HG02852 (cell line): ENCODE measurements around the gene USP25.
"Not testable (repeated sequence)": the region's sequence is repeated elsewhere in the genome, so short reads cannot be mapped to it uniquely, and the experiment has no call there.

Experiments used
- ATAC-seq: cut with Tn5 transposase; IDR thresholded peaks from one replicate; pipeline ENCODE4 v1.9.1; 2021; ENCODE audit warnings: mild to moderate bottlenecking, moderate library complexity; ENCODE audit not compliant: unreplicated experiment

The USP25 gene

GRCh38 chr21:15732290-15732995, 2.7 kb downstream of the USP25 start:
- ATAC-seq, result peak; percentile 48

DNA sequence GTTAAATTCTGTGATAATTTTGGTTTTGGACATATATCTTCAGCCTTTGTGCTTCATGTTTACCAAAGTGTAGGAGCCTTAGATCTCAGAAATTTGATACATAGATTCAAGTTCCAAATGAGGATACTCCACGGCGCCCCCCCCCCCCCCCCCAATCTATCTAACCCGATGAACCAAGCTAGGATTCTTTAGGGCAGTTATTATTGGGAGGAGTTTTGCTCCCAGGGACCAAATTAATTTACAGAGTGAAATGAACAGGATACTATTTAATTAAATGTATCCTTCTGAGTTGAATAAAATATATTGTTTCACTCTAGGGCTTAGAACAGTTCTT, 3.2 kb downstream of the USP25 start:
- no peak for ATAC-seq

GRCh38 chr21:15735409-15735808, 5.6 kb downstream of the USP25 start:
- ATAC-seq, result no peak

DNA sequence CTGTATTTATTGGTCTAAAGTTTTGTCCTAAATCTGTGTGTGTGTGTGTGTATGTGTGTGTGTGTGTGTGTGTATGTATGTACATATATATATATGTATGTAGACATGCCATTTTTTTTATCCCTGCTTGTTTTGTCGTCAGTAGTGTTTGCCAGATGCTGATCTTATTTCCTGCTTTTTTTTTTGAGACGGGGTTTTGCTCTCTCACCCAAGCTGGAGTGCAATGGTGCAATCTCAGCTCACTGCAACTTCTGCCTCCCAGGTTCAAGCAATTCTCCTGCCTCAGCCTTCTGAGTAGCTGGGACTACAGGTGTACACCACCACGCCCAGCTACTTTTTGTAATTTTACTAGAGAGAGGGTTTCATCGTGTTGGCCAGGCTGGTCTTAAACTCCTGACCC, 6.1 kb downstream of the USP25 start:
- not testable (repeated sequence) for ATAC-seq

GRCh38 chr21:15738779-15739178, 9.0 kb downstream of the USP25 start:
- not testable (repeated sequence) for ATAC-seq

DNA sequence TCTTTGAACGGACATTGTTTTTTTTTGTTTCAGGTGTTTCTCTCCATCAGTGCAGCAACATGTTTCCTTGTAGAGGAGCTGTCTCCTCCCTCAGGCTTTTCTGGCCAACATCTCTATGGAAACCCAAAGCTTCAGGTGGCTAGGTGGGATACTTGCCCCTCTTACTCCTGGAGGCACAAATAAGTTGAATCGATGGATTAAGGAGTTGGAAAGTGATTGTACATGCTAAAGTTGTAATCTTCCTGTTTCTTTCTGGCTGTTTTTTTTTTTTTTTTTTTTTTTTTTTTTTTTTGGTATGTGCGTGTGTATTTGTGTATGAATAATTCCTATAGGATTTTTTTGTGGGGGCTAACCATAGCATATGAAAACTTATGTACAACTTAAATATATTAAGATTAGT, 10.6 kb downstream of the USP25 start:
- no peak for ATAC-seq

DNA sequence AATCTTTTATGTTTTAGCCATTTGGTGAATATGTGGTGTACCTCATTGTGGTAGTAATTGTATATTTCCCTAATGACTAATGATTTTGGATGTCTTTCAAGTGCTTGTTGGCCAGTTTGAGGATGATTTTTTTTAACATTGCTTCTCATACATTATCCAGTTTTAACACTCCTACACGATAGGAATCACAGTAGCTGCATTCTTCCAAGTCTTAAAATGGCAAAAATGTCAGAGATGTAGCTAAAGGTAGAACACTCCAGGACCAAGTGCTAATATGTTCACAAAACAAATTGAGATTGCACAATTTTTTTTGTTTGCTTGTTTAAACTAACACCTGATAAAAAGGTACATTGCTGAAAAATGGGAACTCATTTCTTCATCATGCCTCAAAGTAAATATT, 11.7 kb downstream of the USP25 start:
- no peak for ATAC-seq

- no peak for ATAC-seq
These were observed 12.4 kb downstream of the USP25 start for GRCh38 chr21:15742052-15742670.

DNA sequence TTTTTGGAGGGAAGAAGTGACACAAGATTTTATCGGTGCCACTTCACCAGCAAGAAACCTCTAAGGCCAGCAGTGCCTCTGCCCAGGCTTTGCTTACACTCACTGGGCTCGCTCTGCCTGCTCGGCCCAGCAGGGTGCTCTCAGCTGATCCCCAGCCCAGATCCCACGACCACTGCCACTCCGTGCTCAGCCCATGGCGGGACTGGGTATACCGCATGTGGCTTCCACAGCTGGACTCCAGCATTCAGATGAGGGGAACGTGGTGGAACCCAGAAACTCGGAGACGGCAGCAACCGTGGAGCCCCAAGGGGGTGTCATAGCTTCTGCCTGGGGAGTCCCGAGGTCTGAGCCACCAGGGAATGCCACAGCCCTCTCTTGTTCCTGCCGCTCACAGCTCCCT, 12.9 kb downstream of the USP25 start:
- ATAC-seq, result no peak

DNA sequence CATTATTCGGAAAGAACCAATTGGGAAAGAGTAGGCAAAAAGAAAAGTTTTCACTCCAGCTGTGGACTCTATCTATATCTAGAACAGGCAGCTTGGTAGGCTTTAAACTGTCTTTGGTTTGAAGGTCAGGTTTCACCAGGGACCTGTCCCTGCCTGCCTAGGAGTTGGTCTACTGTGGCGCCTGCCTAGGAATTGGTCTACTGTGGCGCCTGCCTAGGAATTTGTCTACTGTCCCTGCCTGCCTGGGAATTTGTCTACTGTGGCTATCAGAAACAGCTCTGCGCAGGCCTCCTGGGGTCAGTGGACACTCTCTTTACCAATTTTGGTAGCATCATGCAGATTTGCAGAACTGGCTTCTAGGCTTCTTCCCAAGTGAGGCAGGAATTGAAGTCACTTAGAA, 13.8 kb downstream of the USP25 start:
- ATAC-seq, result no peak

DNA sequence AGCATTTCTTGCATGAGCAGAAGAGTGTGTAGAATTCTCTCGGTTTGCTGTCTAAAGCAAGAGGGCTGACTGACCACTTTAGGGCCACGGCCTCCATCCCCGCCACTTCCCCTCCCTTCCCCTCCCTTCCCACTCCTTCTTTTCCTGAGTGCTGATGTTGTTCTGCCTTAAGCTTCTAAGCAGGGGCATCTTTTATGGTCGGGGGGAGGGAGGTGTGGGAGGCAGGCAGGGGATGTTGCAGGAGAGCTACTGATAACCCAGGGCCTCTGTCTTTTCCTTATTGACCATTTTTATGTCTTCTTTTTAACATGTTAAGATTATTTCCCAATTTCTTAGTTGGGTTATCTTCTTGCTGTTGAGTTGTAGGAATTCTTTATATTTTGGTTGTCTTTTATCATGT, 15.1 kb downstream of the USP25 start:
- ATAC-seq, result no peak

- no peak for ATAC-seq
These were observed 18.8 kb downstream of the USP25 start for GRCh38 chr21:15748586-15748985.

- no peak for ATAC-seq
These were observed 19.5 kb downstream of the USP25 start for GRCh38 chr21:15749082-15749860.

- ATAC-seq, result no peak
These were observed 20.0 kb downstream of the USP25 start for GRCh38 chr21:15749861-15750159.

DNA sequence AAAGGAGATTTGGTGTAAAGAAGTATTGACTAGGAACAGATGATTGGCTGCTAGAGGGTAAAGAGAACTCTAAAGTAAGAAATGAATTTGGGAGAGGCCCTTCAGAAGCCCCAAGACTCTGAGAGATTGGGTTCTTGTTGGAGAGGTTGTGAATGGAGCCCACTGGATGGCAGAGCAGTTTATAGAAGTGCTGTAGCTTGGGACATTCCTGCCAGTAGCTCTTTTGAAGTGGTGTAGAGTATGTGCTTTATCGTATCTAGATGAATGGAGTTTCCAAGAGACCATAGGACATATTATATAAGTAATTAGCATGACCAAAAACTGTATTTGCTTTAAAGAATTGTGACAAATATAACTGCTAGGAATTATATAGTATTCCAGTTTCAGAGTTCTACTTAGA, 21.3 kb downstream of the USP25 start:
- ATAC-seq, result no peak

GRCh38 chr21:15751546-15751945, 21.8 kb downstream of the USP25 start:
- no peak for ATAC-seq

DNA sequence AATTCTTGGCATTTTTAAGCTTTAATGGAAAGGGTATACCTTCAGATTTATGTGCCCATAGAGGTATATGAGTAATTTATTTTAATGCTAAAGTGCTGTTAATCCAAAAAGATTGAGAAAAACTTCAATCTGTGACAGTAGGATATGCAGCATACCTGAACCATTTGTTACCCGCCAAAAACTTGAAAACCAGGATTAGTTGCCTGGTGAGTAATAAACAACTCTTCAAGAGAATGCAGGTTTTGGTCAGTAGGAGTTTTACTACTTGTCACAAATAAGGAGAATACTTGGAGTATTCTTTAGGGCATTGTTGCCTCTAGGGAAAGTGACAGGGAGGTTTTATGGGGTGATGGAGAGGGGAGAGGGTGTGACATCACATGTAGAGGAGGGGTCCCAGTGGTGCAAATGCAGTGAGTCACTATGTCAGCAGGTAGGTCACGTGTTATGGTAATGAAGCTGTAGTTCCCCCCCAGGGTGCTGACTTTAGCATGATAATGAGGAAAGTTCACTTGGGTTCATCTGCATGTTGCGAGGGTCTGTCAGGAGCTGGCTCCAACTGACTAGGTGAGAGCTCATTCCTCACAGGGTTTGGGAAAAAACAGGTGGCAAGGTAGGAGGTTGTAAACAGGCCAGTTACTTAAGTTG, 23.1 kb downstream of the USP25 start:
- ATAC-seq, result no peak

GRCh38 chr21:15753741-15754140, 24.0 kb downstream of the USP25 start:
- no peak for ATAC-seq

GRCh38 chr21:15754640-15755039, 24.9 kb downstream of the USP25 start:
- no peak for ATAC-seq

DNA sequence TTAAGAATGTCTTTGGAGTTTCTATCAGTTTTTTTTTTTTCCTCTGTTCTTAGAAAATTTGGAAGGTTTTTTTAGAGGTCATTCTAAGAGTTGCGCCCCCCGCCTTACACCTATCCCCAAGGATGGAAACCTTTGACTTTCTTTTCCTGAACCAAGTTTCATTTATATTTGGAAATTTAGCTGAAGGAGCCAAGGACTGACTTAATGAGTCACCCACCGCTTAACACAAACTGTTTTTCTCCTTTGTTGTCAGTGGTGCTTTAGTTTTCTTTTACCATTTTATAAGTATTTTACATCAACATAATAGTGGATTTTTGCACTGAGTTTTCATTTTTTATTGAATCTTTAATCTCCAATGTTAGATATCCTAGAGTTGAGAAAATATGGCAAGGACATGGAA, 25.3 kb downstream of the USP25 start:
- ATAC-seq, result no peak

- no peak for ATAC-seq
These were observed 29.7 kb downstream of the USP25 start for GRCh38 chr21:15759469-15759868.
